Measurements from ENCODE around the gene HNRNPM.

Gene HNRNPM

GRCh38 chr19:8501516-8501915, 56.7 kb downstream of the HNRNPM start:
- DNase-seq (ENCODE audit: extremely low read depth, low read depth), result no peak
- H3K4me3 ChIP-seq (replicated peaks; ENCODE audit: low read depth, low read length), result no peak overlapping the region
- no peak for TF ChIP-seq CTCF (IDR thresholded peaks at IDR 0.05; ENCODE audit: low read depth, low read length, missing control alignments)

- TF ChIP-seq CTCF (IDR thresholded peaks at IDR 0.05; ENCODE audit: low read depth, low read length, missing control alignments), result no peak
- DNase-seq (ENCODE audit: extremely low read depth, low read depth), result no peak
- H3K4me3 ChIP-seq (replicated peaks; ENCODE audit: low read depth, low read length), result no peak overlapping the region
Measured at GRCh38 chr19:8501981-8502380, 57.2 kb downstream of the HNRNPM start.

- no peak overlapping the region for H3K4me3 ChIP-seq (replicated peaks; ENCODE audit: low read depth, low read length)
- TF ChIP-seq CTCF (IDR thresholded peaks at IDR 0.05; ENCODE audit: low read depth, low read length, missing control alignments), result no peak
- DNase-seq (ENCODE audit: extremely low read depth, low read depth), result no peak
Measured at GRCh38 chr19:8503510-8503909, 58.7 kb downstream of the HNRNPM start.

GRCh38 chr19:8504171-8504570, 59.4 kb downstream of the HNRNPM start:
- no peak for TF ChIP-seq CTCF (IDR thresholded peaks at IDR 0.05; ENCODE audit: low read depth, low read length, missing control alignments)
- no peak for DNase-seq (ENCODE audit: extremely low read depth, low read depth)
- H3K4me3 ChIP-seq (replicated peaks; ENCODE audit: low read depth, low read length), result no peak overlapping the region

GRCh38 chr19:8504919-8505318, 60.1 kb downstream of the HNRNPM start:
- no peak for TF ChIP-seq CTCF (IDR thresholded peaks at IDR 0.05; ENCODE audit: low read depth, low read length, missing control alignments)
- no peak overlapping the region for H3K4me3 ChIP-seq (replicated peaks; ENCODE audit: low read depth, low read length)
- no peak for DNase-seq (ENCODE audit: extremely low read depth, low read depth)

- TF ChIP-seq CTCF (IDR thresholded peaks at IDR 0.05; ENCODE audit: low read depth, low read length, missing control alignments), result peak; percentile 96
- DNase-seq (ENCODE audit: extremely low read depth, low read depth), result no peak
- peak overlapping the region; percentile 49 for H3K4me3 ChIP-seq (replicated peaks; ENCODE audit: low read depth, low read length)
Measured at GRCh38 chr19:8505680-8506401, 61.1 kb downstream of the HNRNPM start.
